Measurements from ENCODE around the gene RAB11FIP2. TPM values are rescaled to one million over a fixed set of nuclear protein-coding genes. Genes with fewer than 3 reads are reported as not detected.

The RAB11FIP2 gene
- total and polyA plus RNA-seq, 2 of the 4 experiments (the other 2 are of a cell fraction) = 3.6 to 16.1 TPM

DNA sequence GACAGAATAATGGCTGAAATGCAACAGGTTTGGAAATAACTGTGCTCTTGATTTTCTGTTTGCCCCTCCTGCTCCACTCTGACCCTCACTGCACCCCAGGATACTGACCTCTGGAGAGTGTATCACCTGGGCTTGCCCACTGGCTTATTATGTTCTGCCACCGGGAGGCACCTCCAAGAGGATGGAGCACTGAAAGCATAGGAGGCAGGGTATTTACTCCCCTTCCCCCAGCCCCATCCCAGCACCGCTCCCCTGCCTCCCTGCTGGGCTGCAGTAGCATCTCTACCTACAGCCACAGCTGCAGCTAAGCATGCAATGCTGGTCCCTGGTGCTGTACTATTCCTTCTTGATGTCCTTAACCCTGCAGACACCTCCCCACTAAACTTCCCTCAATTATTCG is 26.4 kb downstream of the RAB11FIP2 start:
- ATAC-seq (ENCODE audit: low read depth) = no peak
- H3K36me3 ChIP-seq (ENCODE audit: control insufficient read depth, insufficient read depth, low read length) = peaks cover 3% of the 10 kb centered on the region

More for the DNA sequence above, 26.4 kb downstream of the RAB11FIP2 start:
- H3K9me3 ChIP-seq (ENCODE audit: control insufficient read depth, insufficient read depth, low read length) = no peaks in the 10 kb centered on the region
- no peak overlapping the region for H4K5ac ChIP-seq (ENCODE audit: low read depth, low read length)
- H2BK15ac ChIP-seq (ENCODE audit: low read depth, low read length) = no peak overlapping the region
- no peak overlapping the region for H2AFZ ChIP-seq (replicated peaks; ENCODE audit: low read length, poor library complexity)
- H3K4ac ChIP-seq (ENCODE audit: low read depth, low read length) = no peak overlapping the region
- no peak for DNase-seq
- CTCF ChIA-PET = no interaction called here
- no peak overlapping the region for H3K27ac ChIP-seq (ENCODE audit: insufficient read depth, low read length)
- no peak overlapping the region for H4K8ac ChIP-seq (ENCODE audit: low read depth in 2 of 2, low read length in 2 of 2)
- H4K91ac ChIP-seq (ENCODE audit: insufficient read depth, low read depth, low read length) = no peak overlapping the region
- 0 out of 2 replicates have a peak, but pooled peaks cover 7% of the 10 kb centered on the region for H3K9me1 ChIP-seq (ENCODE audit: insufficient read depth, low read length)
- dilution Hi-C loops (cut with HindIII; ENCODE audit: low sequenced_read_pairs, unreplicated experiment) = no loop called here
- H3K4me3 ChIP-seq (ENCODE audit: insufficient read depth, low read depth, low read length) = no peak overlapping the region
- 60% methylated on average over 1 of the region's 3 CpGs; no CpG with 5 or more reads in 1 of the 2 experiments for WGBS, 2 experiments (ENCODE audit: extremely low coverage in 2 of 2, insufficient read length in 1 of 2)
- no peak overlapping the region for H3K23ac ChIP-seq (ENCODE audit: low read depth, low read length)
- H3K79me1 ChIP-seq (ENCODE audit: low read depth in 1 of 2, low read length in 2 of 2) = peaks cover 0 to 4% of the 10 kb centered on the region in 2 experiments; a peak in 1 of 4 replicates
- BruUV-seq (replicated peaks) = no TSS peak
- TF ChIP-seq NFE2L2 (IDR thresholded peaks at IDR 0.05; ENCODE audit: low read depth, low read length) (no peak), BHLHE40 (IDR thresholded peaks at IDR 0.05; ENCODE audit: low read depth, low read length) (no peak), SMC3 (IDR thresholded peaks at IDR 0.05; ENCODE audit: low read depth, low read length) (no peak), MAZ (IDR thresholded peaks at IDR 0.05; ENCODE audit: borderline replicate concordance, low read depth, low read length) (no peak), FOS (IDR thresholded peaks at IDR 0.05; ENCODE audit: low read depth, low read length) (no peak), RFX5 (IDR thresholded peaks at IDR 0.05; ENCODE audit: low read depth, low read length) (no peak), MAFK (IDR thresholded peaks at IDR 0.05; ENCODE audit: low read depth, low read length) (no peak), POLR2A (IDR thresholded peaks at IDR 0.05; ENCODE audit: low read depth, low read length) (no peak)
- TF ChIP-seq, protein P1, sequence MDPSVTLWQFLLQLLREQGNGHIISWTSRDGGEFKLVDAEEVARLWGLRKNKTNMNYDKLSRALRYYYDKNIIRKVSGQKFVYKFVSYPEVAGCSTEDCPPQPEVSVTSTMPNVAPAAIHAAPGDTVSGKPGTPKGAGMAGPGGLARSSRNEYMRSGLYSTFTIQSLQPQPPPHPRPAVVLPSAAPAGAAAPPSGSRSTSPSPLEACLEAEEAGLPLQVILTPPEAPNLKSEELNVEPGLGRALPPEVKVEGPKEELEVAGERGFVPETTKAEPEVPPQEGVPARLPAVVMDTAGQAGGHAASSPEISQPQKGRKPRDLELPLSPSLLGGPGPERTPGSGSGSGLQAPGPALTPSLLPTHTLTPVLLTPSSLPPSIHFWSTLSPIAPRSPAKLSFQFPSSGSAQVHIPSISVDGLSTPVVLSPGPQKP (IDR thresholded peaks at IDR 0.05; ENCODE audit: borderline replicate concordance, low read depth, low read length) = no peak
- TF ChIP-seq, protein P2, sequence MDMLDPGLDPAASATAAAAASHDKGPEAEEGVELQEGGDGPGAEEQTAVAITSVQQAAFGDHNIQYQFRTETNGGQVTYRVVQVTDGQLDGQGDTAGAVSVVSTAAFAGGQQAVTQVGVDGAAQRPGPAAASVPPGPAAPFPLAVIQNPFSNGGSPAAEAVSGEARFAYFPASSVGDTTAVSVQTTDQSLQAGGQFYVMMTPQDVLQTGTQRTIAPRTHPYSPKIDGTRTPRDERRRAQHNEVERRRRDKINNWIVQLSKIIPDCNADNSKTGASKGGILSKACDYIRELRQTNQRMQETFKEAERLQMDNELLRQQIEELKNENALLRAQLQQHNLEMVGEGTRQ (IDR thresholded peaks at IDR 0.05; ENCODE audit: low read depth, low read length) = no peak
- TF ChIP-seq, protein P3, sequence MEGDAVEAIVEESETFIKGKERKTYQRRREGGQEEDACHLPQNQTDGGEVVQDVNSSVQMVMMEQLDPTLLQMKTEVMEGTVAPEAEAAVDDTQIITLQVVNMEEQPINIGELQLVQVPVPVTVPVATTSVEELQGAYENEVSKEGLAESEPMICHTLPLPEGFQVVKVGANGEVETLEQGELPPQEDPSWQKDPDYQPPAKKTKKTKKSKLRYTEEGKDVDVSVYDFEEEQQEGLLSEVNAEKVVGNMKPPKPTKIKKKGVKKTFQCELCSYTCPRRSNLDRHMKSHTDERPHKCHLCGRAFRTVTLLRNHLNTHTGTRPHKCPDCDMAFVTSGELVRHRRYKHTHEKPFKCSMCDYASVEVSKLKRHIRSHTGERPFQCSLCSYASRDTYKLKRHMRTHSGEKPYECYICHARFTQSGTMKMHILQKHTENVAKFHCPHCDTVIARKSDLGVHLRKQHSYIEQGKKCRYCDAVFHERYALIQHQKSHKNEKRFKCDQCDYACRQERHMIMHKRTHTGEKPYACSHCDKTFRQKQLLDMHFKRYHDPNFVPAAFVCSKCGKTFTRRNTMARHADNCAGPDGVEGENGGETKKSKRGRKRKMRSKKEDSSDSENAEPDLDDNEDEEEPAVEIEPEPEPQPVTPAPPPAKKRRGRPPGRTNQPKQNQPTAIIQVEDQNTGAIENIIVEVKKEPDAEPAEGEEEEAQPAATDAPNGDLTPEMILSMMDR (conservative IDR thresholded peaks at IDR 0.05; ENCODE audit: low read depth, low read length) = no peak
- H3K18ac ChIP-seq (ENCODE audit: low read depth, low read length) = no peak overlapping the region
- H3K56ac ChIP-seq (ENCODE audit: extremely low read depth, insufficient read depth, low read length) = no peak overlapping the region
- H2BK5ac ChIP-seq (ENCODE audit: low read depth, low read length, poor library complexity, severe bottlenecking) = no peak overlapping the region
- no peak overlapping the region for H2AK9ac ChIP-seq (replicated peaks; ENCODE audit: low read depth, low read length, poor library complexity)
- H3K9ac ChIP-seq (ENCODE audit: low read depth, low read length) = no peak overlapping the region
- in situ Hi-C loops (cut with MboI; ENCODE audit: low sequenced_read_pairs) = no loop called here
- H3K4me1 ChIP-seq (ENCODE audit: control insufficient read depth, insufficient read depth, low read length) = no peaks in the 10 kb centered on the region
- H3K4me2 ChIP-seq (ENCODE audit: low read depth, low read length) = no peak overlapping the region
- H4K20me1 ChIP-seq (ENCODE audit: insufficient read depth, low read length) = no peaks in the 10 kb centered on the region
- no peak overlapping the region for H2BK20ac ChIP-seq (ENCODE audit: low read depth, low read length)
- H2BK120ac ChIP-seq (ENCODE audit: low read depth, low read length) = no peak overlapping the region
- H3K14ac ChIP-seq (replicated peaks; ENCODE audit: low read depth, low read length) = no peak overlapping the region
- no peaks in the 10 kb centered on the region for H3K27me3 ChIP-seq (ENCODE audit: control insufficient read depth, insufficient read depth, low read length)
- POLR2A ChIA-PET (ENCODE audit: unreplicated experiment) = no interaction called here
- no peak overlapping the region for H2AK5ac ChIP-seq (ENCODE audit: low read depth, low read length)
- intact Hi-C loops (cut with micrococcal nuclease) = no loop called here
